T follicular helper cell (primary cell): Measurements from ENCODE around the gene ZBP1.

Experiments
- DNase-seq: peaks from one replicate; pipeline ENCODE4 v3.0.0-alpha.2; 2020; ENCODE audit warnings: low read depth

The ZBP1 gene

GRCh38 chr20:57586370-57586793 lies 33.8 kb downstream of the ZBP1 start:
- DNase-seq = no peak

- no peak for DNase-seq
These were observed 34.6 kb downstream of the ZBP1 start for GRCh38 chr20:57585466-57586213.

GRCh38 chr20:57584768-57585461 lies 35.3 kb downstream of the ZBP1 start:
- DNase-seq = no peak

GRCh38 chr20:57583289-57584257 lies 36.7 kb downstream of the ZBP1 start:
- DNase-seq = no peak

- no peak for DNase-seq
These were observed 37.6 kb downstream of the ZBP1 start for GRCh38 chr20:57582432-57583288.

- DNase-seq = no peak
These were observed 38.2 kb downstream of the ZBP1 start for GRCh38 chr20:57582029-57582378.

- no peak for DNase-seq
These were observed 38.8 kb downstream of the ZBP1 start for GRCh38 chr20:57581202-57582028.

- no peak for DNase-seq
These were observed 39.6 kb downstream of the ZBP1 start for GRCh38 chr20:57580478-57581201.

GRCh38 chr20:57579898-57580447 lies 40.3 kb downstream of the ZBP1 start:
- no peak for DNase-seq

- DNase-seq = no peak
These were observed 40.8 kb downstream of the ZBP1 start for GRCh38 chr20:57579331-57579897.

GRCh38 chr20:57578476-57579165 lies 41.6 kb downstream of the ZBP1 start:
- no peak for DNase-seq

GRCh38 chr20:57577679-57578475 lies 42.3 kb downstream of the ZBP1 start:
- DNase-seq = no peak

- DNase-seq = no peak
These were observed 43.3 kb downstream of the ZBP1 start for GRCh38 chr20:57576617-57577550.

GRCh38 chr20:57576002-57576401 lies 44.2 kb downstream of the ZBP1 start:
- DNase-seq = no peak

GRCh38 chr20:57574954-57575353 lies 45.3 kb downstream of the ZBP1 start:
- DNase-seq = no peak

- DNase-seq = no peak
These were observed 46.3 kb downstream of the ZBP1 start for GRCh38 chr20:57573894-57574293.

- DNase-seq = no peak
These were observed 47.0 kb downstream of the ZBP1 start for GRCh38 chr20:57573242-57573641.
